ENCODE data around the gene NOL9. TPM values are rescaled to one million over a fixed set of nuclear protein-coding genes. Genes with fewer than 3 reads are reported as not detected.

The NOL9 gene
- total and polyA plus RNA-seq, 9 of the 15 experiments (the other 6 are each of a cell fraction or from before 2014, with no cell fraction given): 5.6 to 76.5 (median 47.3) TPM

DNA sequence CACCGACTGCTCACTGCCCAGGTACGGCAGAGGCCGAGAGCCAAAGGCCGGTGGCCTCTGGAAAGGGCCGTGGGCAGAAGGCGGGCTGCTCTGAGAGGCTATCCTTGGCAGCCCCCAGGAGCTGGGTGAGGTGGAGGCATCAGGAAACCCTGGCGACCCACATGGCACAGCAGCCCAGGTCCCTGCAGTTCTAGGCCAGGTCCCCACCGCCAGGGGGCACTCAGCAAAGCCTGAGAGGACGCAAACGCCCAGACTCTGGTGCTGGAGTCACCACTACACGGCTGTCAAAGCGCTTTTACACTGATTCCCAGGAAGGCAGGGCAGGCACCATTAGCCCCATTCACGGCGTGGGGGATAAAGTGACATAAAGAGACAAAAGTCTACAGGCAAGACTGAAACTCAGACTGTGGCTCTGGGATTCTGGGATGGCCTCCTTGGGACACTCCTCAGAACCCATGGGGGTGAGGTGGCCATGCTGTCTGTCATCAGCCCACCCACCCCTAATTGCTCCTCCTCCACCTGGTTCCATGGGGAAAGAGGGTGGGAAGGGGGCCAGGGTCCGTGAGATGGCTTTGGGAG, 67.8 kb downstream of the NOL9 start (continued):
- peak; percentile 60 for TF ChIP-seq CXXC5 (CRISPR knock-in tag; IDR thresholded peaks at IDR 0.05)
- TF ChIP-seq, protein P1, sequence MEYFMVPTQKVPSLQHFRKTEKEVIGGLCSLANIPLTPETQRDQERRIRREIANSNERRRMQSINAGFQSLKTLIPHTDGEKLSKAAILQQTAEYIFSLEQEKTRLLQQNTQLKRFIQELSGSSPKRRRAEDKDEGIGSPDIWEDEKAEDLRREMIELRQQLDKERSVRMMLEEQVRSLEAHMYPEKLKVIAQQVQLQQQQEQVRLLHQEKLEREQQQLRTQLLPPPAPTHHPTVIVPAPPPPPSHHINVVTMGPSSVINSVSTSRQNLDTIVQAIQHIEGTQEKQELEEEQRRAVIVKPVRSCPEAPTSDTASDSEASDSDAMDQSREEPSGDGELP (CRISPR knock-in tag; IDR thresholded peaks at IDR 0.05; ENCODE audit: borderline replicate concordance): peak; percentile 73; the same call in 1 of the 2 replicates
- TF ChIP-seq ERF (CRISPR knock-in tag; IDR thresholded peaks at IDR 0.05): no peak
- peak in 2 of 3 experiments; percentile 20 to 57 for TF ChIP-seq YY1 (IDR thresholded peaks at IDR 0.05; ENCODE audit: borderline replicate concordance in 1 of 3, control insufficient read depth in 1 of 3, extremely low read depth in 1 of 3, insufficient read depth in 3 of 3, insufficient read length in 1 of 3, insufficient replicate concordance in 2 of 3, low read depth in 1 of 3, low read length in 2 of 3)
- TF ChIP-seq, protein P2, sequence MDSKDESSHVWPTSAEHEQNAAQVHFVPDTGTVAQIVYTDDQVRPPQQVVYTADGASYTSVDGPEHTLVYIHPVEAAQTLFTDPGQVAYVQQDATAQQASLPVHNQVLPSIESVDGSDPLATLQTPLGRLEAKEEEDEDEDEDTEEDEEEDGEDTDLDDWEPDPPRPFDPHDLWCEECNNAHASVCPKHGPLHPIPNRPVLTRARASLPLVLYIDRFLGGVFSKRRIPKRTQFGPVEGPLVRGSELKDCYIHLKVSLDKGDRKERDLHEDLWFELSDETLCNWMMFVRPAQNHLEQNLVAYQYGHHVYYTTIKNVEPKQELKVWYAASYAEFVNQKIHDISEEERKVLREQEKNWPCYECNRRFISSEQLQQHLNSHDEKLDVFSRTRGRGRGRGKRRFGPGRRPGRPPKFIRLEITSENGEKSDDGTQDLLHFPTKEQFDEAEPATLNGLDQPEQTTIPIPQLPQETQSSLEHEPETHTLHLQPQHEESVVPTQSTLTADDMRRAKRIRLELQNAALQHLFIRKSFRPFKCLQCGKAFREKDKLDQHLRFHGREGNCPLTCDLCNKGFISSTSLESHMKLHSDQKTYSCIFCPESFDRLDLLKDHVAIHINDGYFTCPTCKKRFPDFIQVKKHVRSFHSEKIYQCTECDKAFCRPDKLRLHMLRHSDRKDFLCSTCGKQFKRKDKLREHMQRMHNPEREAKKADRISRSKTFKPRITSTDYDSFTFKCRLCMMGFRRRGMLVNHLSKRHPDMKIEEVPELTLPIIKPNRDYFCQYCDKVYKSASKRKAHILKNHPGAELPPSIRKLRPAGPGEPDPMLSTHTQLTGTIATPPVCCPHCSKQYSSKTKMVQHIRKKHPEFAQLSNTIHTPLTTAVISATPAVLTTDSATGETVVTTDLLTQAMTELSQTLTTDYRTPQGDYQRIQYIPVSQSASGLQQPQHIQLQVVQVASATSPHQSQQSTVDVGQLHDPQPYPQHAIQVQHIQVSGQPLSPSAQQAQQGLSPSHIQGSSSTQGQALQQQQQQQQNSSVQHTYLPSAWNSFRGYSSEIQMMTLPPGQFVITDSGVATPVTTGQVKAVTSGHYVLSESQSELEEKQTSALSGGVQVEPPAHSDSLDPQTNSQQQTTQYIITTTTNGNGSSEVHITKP (IDR thresholded peaks at IDR 0.05; ENCODE audit: partially characterized antibody): no peak
- no peak for TF ChIP-seq ELF4 (CRISPR knock-in tag; IDR thresholded peaks at IDR 0.05)
- no peak for TF ChIP-seq GABPB2 (CRISPR knock-in tag; conservative IDR thresholded peaks at IDR 0.05)
- TF ChIP-seq RAD21 (CRISPR knock-in tag; conservative IDR thresholded peaks at IDR 0.05 in 1 of 2, IDR thresholded peaks at IDR 0.05 in 1 of 2): peak; percentile 71 to 89
- no peak for TF ChIP-seq ZNF695 (CRISPR knock-in tag; IDR thresholded peaks at IDR 0.05)
- TF ChIP-seq ZNF431 (CRISPR knock-in tag; IDR thresholded peaks at IDR 0.05): peak; percentile 70
- TF ChIP-seq POLR3A (IDR thresholded peaks at IDR 0.05; ENCODE audit: borderline replicate concordance, extremely low read depth, insufficient read depth, insufficient read length): no peak
- TF ChIP-seq ZNF778 (CRISPR knock-in tag; IDR thresholded peaks at IDR 0.05): no peak
- TF ChIP-seq CREB1 (IDR thresholded peaks at IDR 0.05): 0 out of 2 replicates have a peak, but pooled peaks have one; percentile 30
- TF ChIP-seq CREB1 (CRISPR knock-in tag; IDR thresholded peaks at IDR 0.05): no peak
- TF ChIP-seq LEF1 (IDR thresholded peaks at IDR 0.05): no peak
- TF ChIP-seq NRF1 (conservative IDR thresholded peaks at IDR 0.05 in 1 of 2, IDR thresholded peaks at IDR 0.05 in 1 of 2): peak in 1 of 2 experiments; percentile 29; a peak in 1 of 4 replicates
- peak; percentile 26; the same call in 1 of the 2 replicates for TF ChIP-seq HCFC1 (IDR thresholded peaks at IDR 0.05; ENCODE audit: low read depth, low read length)
- TF ChIP-seq NFIC (IDR thresholded peaks at IDR 0.05): 0 out of 2 replicates have a peak, but pooled peaks have one; percentile 7
- peak in 1 of 2 experiments; percentile 37; a peak in 1 of 4 replicates for TF ChIP-seq MAZ (CRISPR knock-in tag; conservative IDR thresholded peaks at IDR 0.05 in 1 of 2, IDR thresholded peaks at IDR 0.05 in 1 of 2)
- 0 out of 2 replicates have a peak, but pooled peaks have one; percentile 36 for TF ChIP-seq ZNF24 (IDR thresholded peaks at IDR 0.05)
- TF ChIP-seq PML (IDR thresholded peaks at IDR 0.05; ENCODE audit: low read length): no peak
- TF ChIP-seq ZBTB7A (IDR thresholded peaks at IDR 0.05; ENCODE audit: borderline replicate concordance, control insufficient read depth, low read depth, low read length): peak; percentile 70; the same call in 1 of the 2 replicates
- peak; percentile 16 for TF ChIP-seq ZFP36 (IDR thresholded peaks at IDR 0.05; ENCODE audit: low read depth, low read length, partially characterized antibody)
- TF ChIP-seq CAMTA2 (CRISPR knock-in tag; conservative IDR thresholded peaks at IDR 0.05): no peak
- peak; percentile 57; the same call in 1 of the 2 replicates for TF ChIP-seq ATF7 (IDR thresholded peaks at IDR 0.05)
